K562 (cell line): ENCODE data around the gene TTBK1. TPM values are rescaled to one million over a fixed set of nuclear protein-coding genes. Genes with fewer than 3 reads are reported as not detected.

ENCODE experiments used
- ATAC-seq: fragments of 200-7000 bp; cut with Tn5 transposase; 3 replicates; pipeline ENCODE4 v1.9.1; 2020; ENCODE audit warnings: moderate library complexity
- BruUV-seq: library from RNA; stranded (reverse); fragments of 400-500 nt; replicated peaks from 2 replicates; lab custom pipeline; 2021; lab: Mats Ljungman, UMichigan
- CTCF ChIA-PET: fragments of 300-600 bp; formaldehyde crosslinking; extraction: SDS; loops from one replicate; lab custom pipeline; 2021; ENCODE audit warnings: low intra/inter-chr PET ratio; lab: Yijun Ruan, JAX
- POLR2A ChIA-PET: fragments of 300-600, 350-650 bp; sonication (Branson Sonifier 250); formaldehyde crosslinking; extraction: SDS; loops from one replicate; lab custom pipeline; 2021; ENCODE audit warnings: antibody characterized with exemption, inconsistent platforms; lab: Yijun Ruan, JAX
- DNase-seq, 4 experiments: peaks; one replicate each; pipeline versions ENCODE4 v3.0.0 to v3.0.0-alpha.2; 2011 to 2018; ENCODE audit warnings: low spot score in 3 of 4, mixed read lengths in 3 of 4; ENCODE audit errors: extremely low read depth in 1 of 4
- FAIRE-seq: peaks from 2 replicates; lab custom pipeline; 2011; peaks lifted over from hg19 to GRCh38; lab: Jason Lieb, UNC
- H2AFZ ChIP-seq: 2 replicates; pipeline ENCODE4 v1.6.0; 2011; ENCODE audit warnings: low read depth, low read length, control low read depth, inconsistent platforms
- H3K27ac ChIP-seq: fragments of 200-600 bp; 3 replicates; pipeline ENCODE4 v1.8.0; 2011; ENCODE audit warnings: low read depth, mild to moderate bottlenecking, control low read depth, inconsistent platforms, low read length, moderate library complexity, mixed read lengths; ENCODE audit errors: extremely low read depth
- H3K27me3 ChIP-seq, 2 experiments: fragments of 300-600 bp in 1 of 2; 2 replicates in 1 of 2; 3 replicates in 1 of 2; pipeline versions ENCODE4 v1.6.0 to v1.8.0; 2011; ENCODE audit warnings: inconsistent platforms in 2 of 2, low read length in 2 of 2, mild to moderate bottlenecking in 1 of 2, mixed read lengths in 1 of 2, moderate library complexity in 1 of 2; ENCODE audit not compliant: control insufficient read depth in 2 of 2, insufficient read depth in 2 of 2
- H3K36me3 ChIP-seq: fragments of 300-600 bp; 3 replicates; pipeline ENCODE4 v1.8.0; 2011; ENCODE audit warnings: mild to moderate bottlenecking, low read length, inconsistent platforms; ENCODE audit not compliant: control insufficient read depth, insufficient read depth
- H3K4me1 ChIP-seq, 2 experiments: fragments of 200-600 bp in 1 of 2; replicated peaks in 1 of 2; 2 replicates in 1 of 2; 3 replicates in 1 of 2; pipeline versions ENCODE4 v1.5.1 to v1.8.0; 2011; ENCODE audit warnings: inconsistent platforms in 2 of 2, low read length in 2 of 2, mild to moderate bottlenecking in 1 of 2, mixed read lengths in 1 of 2, moderate library complexity in 1 of 2; ENCODE audit not compliant: control insufficient read depth in 2 of 2, insufficient read depth in 2 of 2
- H3K4me2 ChIP-seq: 2 replicates; pipeline ENCODE4 v1.6.1; 2011; ENCODE audit warnings: low read length, control low read depth, inconsistent platforms, mixed read lengths; ENCODE audit not compliant: insufficient read depth
- H3K4me3 ChIP-seq: fragments of 200-600 bp; sonication (generic), shearing (Covaris generic); 2 replicates; pipeline ENCODE4 v1.5.1; 2016; ENCODE audit warnings: control low read depth, inconsistent platforms
- H3K79me2 ChIP-seq: fragments of 200-600 bp; 3 replicates; pipeline ENCODE4 v1.8.0; 2011; ENCODE audit warnings: low read length, inconsistent platforms; ENCODE audit not compliant: control insufficient read depth, insufficient read depth
- H3K9ac ChIP-seq, 2 experiments: 2 replicates each; pipeline versions ENCODE4 v1.6.0 to v1.6.1; 2011; ENCODE audit warnings: low read depth in 2 of 2, low read length in 2 of 2, control low read depth in 1 of 2, inconsistent platforms in 1 of 2, mild to moderate bottlenecking in 1 of 2, mixed read lengths in 1 of 2; ENCODE audit not compliant: insufficient read depth in 1 of 2
- H3K9me1 ChIP-seq: one replicate; pipeline ENCODE4 v1.6.0; 2011; ENCODE audit warnings: inconsistent platforms, mild to moderate bottlenecking, low read length, moderate library complexity; ENCODE audit not compliant: control insufficient read depth, insufficient read depth
- H3K9me3 ChIP-seq: replicated peaks from 2 replicates; pipeline ENCODE4 v1.5.1; 2011; ENCODE audit warnings: low read depth, low read length, inconsistent platforms; ENCODE audit not compliant: control insufficient read depth, insufficient read depth
- H4K20me1 ChIP-seq: replicated peaks from 2 replicates; pipeline ENCODE4 v1.6.1; 2011; ENCODE audit warnings: low read length, inconsistent platforms, mixed read lengths; ENCODE audit not compliant: control insufficient read depth, insufficient read depth
- ADNP ChIP-seq: fragments of 200-800 bp; sonication (Bioruptor generic); IDR thresholded peaks from 2 replicates; pipeline ENCODE4 v1.6.1; 2016; ENCODE audit warnings: missing genetic modification characterization, missing compliant biosample characterization
- BCOR ChIP-seq: fragments of 450-650 bp; IDR thresholded peaks from 2 replicates; pipeline ENCODE4 v1.6.1; 2016
- FOSL1 ChIP-seq: fragments of 200-800 bp; sonication (Bioruptor generic); conservative IDR thresholded peaks from 2 replicates; pipeline ENCODE4 v1.6.1; 2016; ENCODE audit warnings: missing genetic modification characterization, missing compliant biosample characterization
- KDM1A ChIP-seq, 2 experiments: fragments of 450-650 bp; IDR thresholded peaks; 2 replicates each; pipeline ENCODE4 v1.6.1; 2016; ENCODE audit warnings: mild to moderate bottlenecking in 2 of 2
- MAFG ChIP-seq: fragments of 450-650 bp; conservative IDR thresholded peaks from 2 replicates; pipeline ENCODE4 v1.6.1; 2016; ENCODE audit warnings: missing genetic modification characterization, missing compliant biosample characterization
- NR1H2 ChIP-seq: sonication (generic); formaldehyde crosslinking; IDR thresholded peaks from 2 replicates; pipeline ENCODE4 v1.4.0; 2020; ENCODE audit warnings: mild to moderate bottlenecking, missing genetic modification reagents
- RBM25 ChIP-seq: fragments of 200-400 bp; formaldehyde crosslinking; IDR thresholded peaks from 2 replicates; pipeline ENCODE4 v1.6.1; 2018; ENCODE audit warnings: low read length, low read depth, moderate library complexity; ENCODE audit not compliant: severe bottlenecking
- ZBTB7A ChIP-seq: IDR thresholded peaks from 2 replicates; pipeline ENCODE4 v1.6.1; 2011; ENCODE audit warnings: low read depth, mild to moderate bottlenecking, low read length, moderate library complexity, borderline replicate concordance; ENCODE audit not compliant: control insufficient read depth
- ZNF316 ChIP-seq: fragments of 450-650 bp; IDR thresholded peaks from 2 replicates; pipeline ENCODE4 v1.6.1; 2016
- ZSCAN32 ChIP-seq: fragments of 450-650 bp; formaldehyde crosslinking; IDR thresholded peaks from 2 replicates; pipeline ENCODE4 v1.4.0; 2020; ENCODE audit warnings: mild to moderate bottlenecking, moderate library complexity
- WGBS: fragments of 100-300 bp; shearing (Covaris generic); methylation state at CpG from one replicate; pipeline ENCODE4 v1.1.6; 2016; ENCODE audit warnings: low coverage, mixed read lengths; ENCODE audit not compliant: insufficient coverage; ENCODE audit errors: missing lambda C conversion rate; 5-methylcytosine and 5-hydroxymethylcytosine counted together
- in situ Hi-C: fragments of 300-500 bp; cut with MboI; formaldehyde crosslinking; loops from 4 replicates; pipeline ENCODE4 v1.15.0; 2018; ENCODE audit warnings: inconsistent platforms, mixed read lengths
- intact Hi-C: fragments of 100-400 bp; cut with micrococcal nuclease; formaldehyde crosslinking; loops from 2 replicates; pipeline ENCODE4 v1.14.2; 2022
- polyA plus RNA-seq, 8 experiments: library from polyadenylated mRNA; depleted of rRNA in 4 of 8; stranded (reverse) in 5 of 8; unstranded in 3 of 8; fragments of >200 nt; fragmentation: Nextera tagmentation in 2 of 8; fragmentation: Illumina TruSeq in 1 of 8; extraction: Ambion mirVana in 2 of 8; extraction: Trizol in 1 of 8; gene quantifications; 2 replicates each; pipeline versions ENCODE4 v1.2.1 to v1.2.3, GENCODE V29; 2011 to 2014; ENCODE audit warnings: inconsistent platforms in 1 of 8, missing spikeins in 1 of 8
- total RNA-seq, 7 experiments: library from RNA; depleted of rRNA in 6 of 7; stranded (reverse); fragments of >200 nt in 6 of 7; fragmentation: Illumina TruSeq in 2 of 7; extraction: Trizol in 2 of 7; gene quantifications; 2 replicates each; pipeline versions ENCODE4 v1.2.1 to v1.2.3, GENCODE V29; 2011 to 2021; ENCODE audit warnings: low replicate concordance in 1 of 7

The TTBK1 gene
- total and polyA plus RNA-seq, 9 of the 15 experiments (the other 6 are each of a cell fraction or from before 2014, with no cell fraction given): not detected

GRCh38 chr6:43298565-43299337 lies 55.5 kb downstream of the TTBK1 start:
- Histone ChIP-seq H3K27me3 (peaks cover 34 to 52% of the 10 kb centered on the region in 2 experiments; a peak in 4 of 5 replicates), H3K79me2 (no peaks in the 10 kb centered on the region), H2AFZ (no peak overlapping the region), H3K4me1 (peaks cover 0 to 6% of the 10 kb centered on the region in 2 experiments; a peak in 3 of 5 replicates), H3K36me3 (no peaks in the 10 kb centered on the region), H3K4me3 (no peak overlapping the region), H3K9me1 (peaks cover 2% of the 10 kb centered on the region), H3K27ac (no peak overlapping the region), H3K9ac (no peak overlapping the region; a peak in 2 of 4 replicates), H3K4me2 (no peak overlapping the region), H4K20me1 (0 out of 2 replicates have a peak, but pooled peaks cover 7% of the 10 kb centered on the region), H3K9me3 (no peaks in the 10 kb centered on the region)
- intact Hi-C loops: no loop called here
- FAIRE-seq (no peak), ATAC-seq (no peak), DNase-seq (no peak)
- WGBS: 4% methylated on average over 12 of the region's 12 CpGs
- in situ Hi-C loops: no loop called here
- ChIA-PET CTCF (no interaction called here), POLR2A (interaction anchor here (0.6 to 1.3 kb wide), 4 partner anchors 8 to 218 kb away, joined by 3 to 7 read pairs (median 4); partner anchors contain the start of genes POLR1C and YIPF3)
- TF ChIP-seq ZSCAN32 (CRISPR knock-in tag): no peak
- TF ChIP-seq MAFG (tag): 0 out of 2 replicates have a peak, but pooled peaks have one; percentile 7
- TF ChIP-seq ZBTB7A: no peak
- peak; percentile 19; the same call in 1 of the 2 replicates for TF ChIP-seq ZNF316
- TF ChIP-seq RBM25: peak; percentile 91
- peak; percentile 49; the same call in 1 of the 2 replicates for TF ChIP-seq ADNP (tag)
- peak; percentile 35 to 64; a peak in 3 of 4 replicates for TF ChIP-seq KDM1A (IDR thresholded peaks at IDR 0.05)
- no peak for TF ChIP-seq FOSL1 (tag)
- no peak for TF ChIP-seq NR1H2
- TF ChIP-seq BCOR: peak; percentile 81
- no TSS peak for BruUV-seq
